Calu3 (cell line): ENCODE data around the gene POLG2. TPM values are rescaled to one million over a fixed set of nuclear protein-coding genes. Genes with fewer than 3 reads are reported as not detected.

ENCODE experiments used
- BruUV-seq: library from RNA; stranded (reverse); fragments of 400-500 nt; replicated peaks from 2 replicates; lab custom pipeline; 2021; lab: Mats Ljungman, UMichigan
- CTCF ChIA-PET: fragments of 300-600 bp; sonication (Branson Sonifier 250); formaldehyde crosslinking; loops from one replicate; lab custom pipeline; 2022; ENCODE audit warnings: antibody characterized with exemption; lab: Charles Lee
- DNase-seq: peaks from one replicate; pipeline ENCODE4 v3.0.0; 2022
- H3K27ac Mint-ChIP-seq: one replicate; pipeline ENCODE4 v1.8.0; 2022; ENCODE audit warnings: mixed read lengths; ENCODE audit not compliant: unreplicated experiment
- H3K27me3 Mint-ChIP-seq: one replicate; pipeline ENCODE4 v1.8.0; 2022; ENCODE audit warnings: mixed read lengths; ENCODE audit not compliant: unreplicated experiment
- H3K36me3 Mint-ChIP-seq: one replicate; pipeline ENCODE4 v1.8.0; 2022; ENCODE audit warnings: mild to moderate bottlenecking, moderate library complexity, mixed read lengths; ENCODE audit not compliant: insufficient read depth, unreplicated experiment
- H3K4me1 Mint-ChIP-seq: one replicate; pipeline ENCODE4 v1.8.0; 2022; ENCODE audit warnings: mild to moderate bottlenecking, low read depth, mixed read lengths; ENCODE audit not compliant: unreplicated experiment
- H3K4me3 Mint-ChIP-seq: one replicate; pipeline ENCODE4 v1.8.0; 2022; ENCODE audit warnings: mild to moderate bottlenecking, low read depth, moderate library complexity, mixed read lengths; ENCODE audit not compliant: unreplicated experiment
- H3K9me3 Mint-ChIP-seq: one replicate; pipeline ENCODE4 v1.8.0; 2022; ENCODE audit warnings: low read depth, mixed read lengths; ENCODE audit not compliant: unreplicated experiment
- CTCF ChIP-seq: fragments of 200-600 bp; IDR thresholded peaks from one replicate; pipeline ENCODE4 v1.8.0; 2022; ENCODE audit warnings: antibody characterized with exemption; ENCODE audit not compliant: unreplicated experiment
- intact Hi-C: fragments of 100-400 bp; cut with micrococcal nuclease; formaldehyde crosslinking; loops from one replicate; pipeline ENCODE4 v1.10.0; 2022; ENCODE audit not compliant: unreplicated experiment
- total RNA-seq: library from RNA; stranded (reverse); gene quantifications from 2 replicates; pipeline ENCODE4 v1.2.3, GENCODE V29; 2022

Gene POLG2
- total RNA-seq, 1 experiment from 2014 or later, result 29.8 TPM

GRCh38 chr17:64492481-64493109, 4.3 kb downstream of the POLG2 start:
- DNase-seq, result no peak
- no TSS peak for BruUV-seq
- Mint-ChIP-seq H3K4me3 (no peak overlapping the region), H3K27me3 (no peaks in the 10 kb centered on the region), H3K36me3 (peaks cover 33% of the 10 kb centered on the region), H3K9me3 (no peaks in the 10 kb centered on the region), H3K27ac (no peak overlapping the region), H3K4me1 (peaks cover 14% of the 10 kb centered on the region)
- CTCF ChIA-PET, result interaction anchor here (0.8 kb wide), 1 partner anchor 72 kb away, joined by 3 read pairs; no protein-coding TSS in a partner anchor
- no peak for TF ChIP-seq CTCF
- intact Hi-C loops, result loop anchor here (5.0 kb wide), 1 partner anchor 190 kb away; no protein-coding TSS in a partner anchor

GRCh38 chr17:64491994-64492393, 4.9 kb downstream of the POLG2 start:
- no peak overlapping the region for H3K4me3 Mint-ChIP-seq
- H3K9me3 Mint-ChIP-seq, result no peaks in the 10 kb centered on the region
- no TSS peak for BruUV-seq
- peaks cover 27% of the 10 kb centered on the region for H3K36me3 Mint-ChIP-seq
- no peak for DNase-seq
- H3K4me1 Mint-ChIP-seq, result peaks cover 11% of the 10 kb centered on the region
- H3K27ac Mint-ChIP-seq, result no peak overlapping the region
- CTCF ChIA-PET, result no interaction called here
- H3K27me3 Mint-ChIP-seq, result no peaks in the 10 kb centered on the region
- TF ChIP-seq CTCF, result no peak
- intact Hi-C loops, result loop anchor here (1.0 to 5.0 kb wide), 2 partner anchors 72 to 190 kb away; no protein-coding TSS in a partner anchor

GRCh38 chr17:64491034-64491860, 5.6 kb downstream of the POLG2 start:
- TF ChIP-seq CTCF, result peak; percentile 34
- intact Hi-C loops, result loop anchor here (1.0 to 5.0 kb wide), 2 partner anchors 71 to 189 kb away; no protein-coding TSS in a partner anchor
- no TSS peak for BruUV-seq
- Mint-ChIP-seq H3K27ac (no peak overlapping the region), H3K4me3 (no peak overlapping the region), H3K27me3 (no peaks in the 10 kb centered on the region), H3K4me1 (peaks cover 8% of the 10 kb centered on the region), H3K36me3 (peaks cover 20% of the 10 kb centered on the region), H3K9me3 (no peaks in the 10 kb centered on the region)
- CTCF ChIA-PET, result interaction anchor here (0.6 to 1.3 kb wide), 4 partner anchors 48 to 72 kb away, joined by 3 to 32 read pairs (median 4); no protein-coding TSS in a partner anchor
- DNase-seq, result peak; percentile 52

- peaks cover 17% of the 10 kb centered on the region for H3K36me3 Mint-ChIP-seq
- H3K9me3 Mint-ChIP-seq, result no peaks in the 10 kb centered on the region
- intact Hi-C loops, result no loop called here
- H3K27me3 Mint-ChIP-seq, result no peaks in the 10 kb centered on the region
- no TSS peak for BruUV-seq
- H3K4me3 Mint-ChIP-seq, result no peak overlapping the region
- DNase-seq, result no peak
- CTCF ChIA-PET, result interaction anchor here (0.7 kb wide), 1 partner anchor 222 kb away, joined by 4 read pairs; no protein-coding TSS in a partner anchor
- H3K27ac Mint-ChIP-seq, result no peak overlapping the region
- TF ChIP-seq CTCF, result no peak
- H3K4me1 Mint-ChIP-seq, result no peaks in the 10 kb centered on the region
Observed at GRCh38 chr17:64488301-64488700, 8.6 kb downstream of the POLG2 start.
